BJ (cell line): ENCODE measurements around the gene FRAT1. TPM values are rescaled to one million over a fixed set of nuclear protein-coding genes. Genes with fewer than 3 reads are reported as not detected.

ENCODE experiments used
- CTCF ChIA-PET: fragments of 350-600 bp; formaldehyde crosslinking; extraction: SDS; loops from one replicate; lab custom pipeline; 2021; ENCODE audit warnings: antibody characterized with exemption, inconsistent platforms; lab: Yijun Ruan, JAX
- POLR2A ChIA-PET: fragments of 300-600 bp; sonication (Branson Sonifier 250); formaldehyde crosslinking; extraction: SDS; loops from one replicate; lab custom pipeline; 2021; ENCODE audit warnings: antibody characterized with exemption; lab: Charles Lee
- DNase-seq: peaks from one replicate; pipeline ENCODE4 v3.0.0-alpha.2; 2011; ENCODE audit warnings: low read depth
- H3K27me3 ChIP-seq: 2 replicates; pipeline ENCODE4 v1.6.0; 2011; ENCODE audit warnings: low read length; ENCODE audit not compliant: control insufficient read depth, insufficient read depth
- H3K36me3 ChIP-seq: 2 replicates; pipeline ENCODE4 v1.5.1; 2011; ENCODE audit warnings: low read length; ENCODE audit not compliant: control insufficient read depth, insufficient read depth
- H3K4me3 ChIP-seq: 2 replicates; pipeline ENCODE4 v1.5.1; 2011; ENCODE audit warnings: low read depth, mild to moderate bottlenecking, control low read depth, low read length
- polyA plus RNA-seq: library from polyadenylated mRNA; depleted of rRNA; stranded (reverse); fragments of >200 nt; gene quantifications from 2 replicates; pipeline ENCODE4 v1.2.3, GENCODE V29; 2011
- TF ChIP-seq, protein P1 (sequence below): IDR thresholded peaks from 2 replicates; pipeline ENCODE4 v1.5.1; 2011; ENCODE audit warnings: low read depth, mild to moderate bottlenecking, control low read depth, inconsistent platforms, low read length, moderate library complexity; ENCODE audit not compliant: insufficient read depth

Gene FRAT1
- polyA plus RNA-seq, 1 experiment = 1.2 TPM

DNA sequence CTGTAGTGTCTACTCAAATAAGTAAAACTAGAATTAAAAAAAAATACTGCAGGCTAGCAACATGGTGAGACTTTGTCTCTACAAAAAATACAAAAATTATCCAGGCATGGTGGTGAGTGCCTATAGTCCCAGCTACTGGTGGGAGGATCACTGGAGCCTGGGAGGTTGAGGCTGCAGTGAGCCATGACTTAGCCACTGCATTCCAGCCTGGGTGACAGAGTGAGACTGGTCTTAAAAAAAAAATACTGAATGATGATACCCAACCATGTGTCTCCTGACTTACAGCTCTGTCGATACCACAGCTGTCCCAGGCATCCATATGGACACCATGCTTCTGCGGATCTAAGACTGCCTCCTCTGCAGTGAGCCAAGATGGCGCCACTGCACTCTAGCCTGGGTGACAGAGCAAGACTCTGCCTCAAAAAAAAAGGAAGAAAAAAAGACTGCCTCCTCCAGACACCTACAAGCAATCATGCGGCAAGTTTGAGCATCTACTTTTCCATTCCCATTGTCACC lies 7.9 kb upstream of the FRAT1 start:
- H3K36me3 ChIP-seq = no peaks in the 10 kb centered on the region
- H3K4me3 ChIP-seq = no peak overlapping the region
- TF ChIP-seq, protein P1, sequence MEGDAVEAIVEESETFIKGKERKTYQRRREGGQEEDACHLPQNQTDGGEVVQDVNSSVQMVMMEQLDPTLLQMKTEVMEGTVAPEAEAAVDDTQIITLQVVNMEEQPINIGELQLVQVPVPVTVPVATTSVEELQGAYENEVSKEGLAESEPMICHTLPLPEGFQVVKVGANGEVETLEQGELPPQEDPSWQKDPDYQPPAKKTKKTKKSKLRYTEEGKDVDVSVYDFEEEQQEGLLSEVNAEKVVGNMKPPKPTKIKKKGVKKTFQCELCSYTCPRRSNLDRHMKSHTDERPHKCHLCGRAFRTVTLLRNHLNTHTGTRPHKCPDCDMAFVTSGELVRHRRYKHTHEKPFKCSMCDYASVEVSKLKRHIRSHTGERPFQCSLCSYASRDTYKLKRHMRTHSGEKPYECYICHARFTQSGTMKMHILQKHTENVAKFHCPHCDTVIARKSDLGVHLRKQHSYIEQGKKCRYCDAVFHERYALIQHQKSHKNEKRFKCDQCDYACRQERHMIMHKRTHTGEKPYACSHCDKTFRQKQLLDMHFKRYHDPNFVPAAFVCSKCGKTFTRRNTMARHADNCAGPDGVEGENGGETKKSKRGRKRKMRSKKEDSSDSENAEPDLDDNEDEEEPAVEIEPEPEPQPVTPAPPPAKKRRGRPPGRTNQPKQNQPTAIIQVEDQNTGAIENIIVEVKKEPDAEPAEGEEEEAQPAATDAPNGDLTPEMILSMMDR = no peak
- no peak for DNase-seq
- ChIA-PET CTCF (interaction anchor here (0.6 kb wide), 1 partner anchor 31 kb away, joined by 3 read pairs; no protein-coding TSS in a partner anchor), POLR2A (no interaction called here)
- no peaks in the 10 kb centered on the region for H3K27me3 ChIP-seq

DNA sequence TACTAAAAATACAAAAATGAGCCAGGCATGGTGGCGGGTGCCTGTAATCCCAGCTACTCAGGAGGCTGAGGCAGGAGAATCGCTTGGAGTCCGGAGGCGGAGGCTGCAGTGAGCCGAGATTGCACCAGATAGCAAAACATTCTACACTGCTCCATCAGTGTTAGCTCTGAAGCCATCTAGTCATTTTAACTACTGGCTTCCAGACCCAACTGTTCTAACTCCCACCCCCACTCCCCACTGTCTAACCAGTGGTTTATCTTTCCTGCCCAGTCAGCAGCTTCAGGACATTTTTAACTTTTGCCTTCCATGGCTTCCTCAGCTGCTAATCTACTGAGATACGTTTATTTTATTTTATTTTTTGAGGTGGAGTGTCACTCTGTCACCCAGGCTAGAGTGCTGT lies 6.2 kb upstream of the FRAT1 start:
- POLR2A ChIA-PET = no interaction called here
- Histone ChIP-seq H3K36me3 (no peaks in the 10 kb centered on the region), H3K27me3 (no peaks in the 10 kb centered on the region), H3K4me3 (no peak overlapping the region)
- CTCF ChIA-PET = interaction anchor here (0.6 kb wide), 1 partner anchor 364 kb away, joined by 3 read pairs; no protein-coding TSS in a partner anchor
- no peak for DNase-seq
- TF ChIP-seq, protein P1 = no peak

DNA sequence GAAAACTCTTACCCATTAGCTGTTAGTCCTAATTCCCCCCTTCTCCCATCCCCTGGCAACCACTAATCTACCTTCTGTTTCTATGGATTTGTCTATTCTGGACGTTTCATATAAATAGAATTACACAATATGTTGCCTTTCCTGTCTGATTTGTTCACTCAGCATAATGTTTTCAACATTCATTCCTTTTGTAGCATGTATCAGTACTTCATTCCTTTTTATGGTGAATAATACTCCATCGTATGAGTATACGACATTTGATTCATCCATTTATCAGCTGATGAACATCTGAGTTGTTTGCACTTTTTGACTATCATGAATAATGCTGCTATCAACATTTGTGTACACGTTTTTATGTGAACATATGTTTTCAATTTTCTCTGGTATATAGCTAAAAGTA lies 4.4 kb upstream of the FRAT1 start:
- ChIA-PET POLR2A (no interaction called here), CTCF (interaction anchor here (0.8 to 2.0 kb wide), 2 partner anchors 17 to 242 kb away, joined by 4 to 8 read pairs; no protein-coding TSS in a partner anchor)
- H3K27me3 ChIP-seq = no peaks in the 10 kb centered on the region
- H3K4me3 ChIP-seq = no peak overlapping the region
- no peak for DNase-seq
- TF ChIP-seq, protein P1 = no peak
- no peaks in the 10 kb centered on the region for H3K36me3 ChIP-seq

DNA sequence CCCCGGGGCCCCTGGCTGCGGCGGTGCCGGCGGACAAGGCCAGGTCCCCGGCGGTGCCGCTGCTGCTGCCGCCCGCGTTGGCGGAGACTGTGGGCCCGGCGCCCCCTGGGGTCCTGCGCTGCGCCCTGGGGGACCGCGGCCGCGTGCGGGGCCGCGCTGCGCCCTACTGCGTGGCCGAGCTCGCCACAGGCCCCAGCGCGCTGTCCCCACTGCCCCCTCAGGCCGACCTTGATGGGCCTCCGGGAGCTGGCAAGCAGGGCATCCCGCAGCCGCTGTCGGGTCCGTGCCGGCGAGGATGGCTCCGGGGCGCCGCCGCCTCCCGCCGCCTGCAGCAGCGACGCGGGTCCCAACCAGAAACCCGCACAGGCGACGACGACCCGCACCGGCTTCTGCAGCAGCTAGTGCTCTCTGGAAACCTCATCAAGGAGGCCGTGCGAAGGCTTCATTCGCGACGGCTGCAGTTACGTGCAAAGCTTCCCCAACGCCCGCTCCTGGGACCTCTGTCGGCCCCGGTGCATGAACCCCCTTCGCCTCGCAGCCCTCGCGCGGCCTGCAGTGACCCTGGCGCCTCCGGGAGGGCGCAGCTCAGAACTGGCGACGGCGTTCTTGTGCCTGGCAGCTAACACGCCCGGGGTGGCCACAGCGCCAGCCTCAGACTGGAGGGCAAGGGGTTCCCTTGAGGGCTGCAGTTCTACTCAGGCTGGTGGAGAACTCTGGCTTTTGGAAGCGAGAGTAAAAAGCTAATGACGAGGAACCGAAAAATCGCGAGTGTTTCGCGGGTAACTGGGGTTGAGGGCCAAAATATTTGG lies 804 bp downstream of the FRAT1 start:
- ChIA-PET POLR2A (no interaction called here), CTCF (interaction anchor here (1.0 to 1.7 kb wide), 2 partner anchors 13 to 46 kb away, joined by 4 to 6 read pairs; no protein-coding TSS in a partner anchor)
- Histone ChIP-seq H3K36me3 (no peaks in the 10 kb centered on the region), H3K27me3 (no peaks in the 10 kb centered on the region), H3K4me3 (peak overlapping the region; percentile 63)
- TF ChIP-seq, protein P1 = no peak
- DNase-seq = no peak

DNA sequence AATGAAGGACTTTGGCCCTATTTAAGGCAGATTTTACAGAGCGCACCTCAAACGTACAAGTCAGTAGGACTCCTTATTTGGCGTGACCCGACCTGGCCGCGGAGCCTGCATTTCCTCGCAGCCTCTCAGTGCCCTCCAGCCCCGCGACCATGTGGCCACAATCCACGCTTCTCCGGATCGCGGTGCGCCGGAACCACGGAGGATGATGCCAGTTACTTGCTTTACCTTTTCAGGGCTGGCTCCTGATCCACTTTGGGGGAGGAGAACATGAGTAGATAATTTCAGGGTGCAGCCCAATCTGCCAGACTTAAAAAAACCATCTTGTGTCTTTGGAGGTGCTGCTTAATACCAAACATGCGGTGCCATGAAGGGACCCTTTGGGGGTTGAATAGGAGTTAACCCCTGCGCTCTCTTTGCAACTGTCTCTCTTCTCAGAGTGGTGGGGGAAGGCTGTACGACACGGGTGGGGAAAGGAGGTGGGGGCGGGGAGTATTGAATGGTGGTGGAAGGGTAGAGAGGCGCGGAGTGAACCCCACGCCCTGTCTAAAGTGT lies 1.5 kb downstream of the FRAT1 start:
- POLR2A ChIA-PET = no interaction called here
- H3K4me3 ChIP-seq = no peak overlapping the region
- TF ChIP-seq, protein P1 = no peak
- no peaks in the 10 kb centered on the region for H3K27me3 ChIP-seq
- no peaks in the 10 kb centered on the region for H3K36me3 ChIP-seq
- CTCF ChIA-PET = interaction anchor here (1.0 to 2.2 kb wide), 3 partner anchors 12 to 46 kb away, joined by 4 to 17 read pairs (median 6); no protein-coding TSS in a partner anchor
- no peak for DNase-seq
